ENCODE results near the gene TACR2. TPM values are rescaled to one million over a fixed set of nuclear protein-coding genes. Genes with fewer than 3 reads are reported as not detected.

Gene TACR2
- total and polyA plus RNA-seq, 2 of the 13 experiments (the other 11 are each of a cell fraction or from before 2014, with no cell fraction given): 0.04 TPM; not detected in 1

DNA sequence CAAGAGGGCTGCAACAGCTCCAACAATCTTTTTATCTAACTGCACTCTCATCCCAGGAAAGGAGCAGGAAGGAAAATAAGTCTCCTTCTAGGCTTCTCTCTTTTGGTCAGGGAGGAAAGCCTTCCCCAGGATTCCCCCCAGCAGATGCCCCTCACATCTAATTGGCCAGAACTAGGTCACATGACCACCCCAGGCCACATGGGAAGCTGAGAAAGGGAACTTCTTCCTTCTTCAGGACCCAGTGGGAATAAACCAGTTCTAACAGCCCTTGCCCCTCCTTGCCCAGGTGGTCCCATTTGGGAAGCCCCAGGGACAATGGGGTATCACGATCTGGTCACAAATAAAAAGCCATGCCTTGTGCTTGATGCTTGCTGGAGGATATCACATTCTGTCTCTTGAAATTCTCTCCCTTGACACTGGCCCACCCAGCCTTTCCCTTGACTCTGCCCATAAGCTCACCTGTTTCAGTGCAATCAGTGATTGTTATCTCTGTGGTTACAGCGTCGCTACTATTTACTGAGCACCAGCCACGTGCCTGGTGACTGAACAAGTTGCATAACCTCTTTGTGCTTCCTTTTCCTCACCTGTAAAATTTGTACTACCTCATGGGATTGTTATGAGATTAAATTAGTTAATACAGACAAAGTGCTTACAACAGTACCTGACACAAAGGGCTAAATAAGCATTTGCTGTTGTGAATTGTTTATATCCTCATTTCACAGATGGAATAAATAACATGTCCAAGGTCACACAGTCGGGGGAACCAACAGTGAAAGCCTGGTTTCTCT is 9.0 kb upstream of the TACR2 start (continued):
- no peak for TF ChIP-seq NRL (CRISPR knock-in tag; IDR thresholded peaks at IDR 0.05; ENCODE audit: borderline replicate concordance)
- peak; percentile 40; the same call in 1 of the 2 replicates for TF ChIP-seq PITX1 (CRISPR knock-in tag; IDR thresholded peaks at IDR 0.05)
- TF ChIP-seq IKZF1 (IDR thresholded peaks at IDR 0.05): no peak
- TF ChIP-seq, protein P1, sequence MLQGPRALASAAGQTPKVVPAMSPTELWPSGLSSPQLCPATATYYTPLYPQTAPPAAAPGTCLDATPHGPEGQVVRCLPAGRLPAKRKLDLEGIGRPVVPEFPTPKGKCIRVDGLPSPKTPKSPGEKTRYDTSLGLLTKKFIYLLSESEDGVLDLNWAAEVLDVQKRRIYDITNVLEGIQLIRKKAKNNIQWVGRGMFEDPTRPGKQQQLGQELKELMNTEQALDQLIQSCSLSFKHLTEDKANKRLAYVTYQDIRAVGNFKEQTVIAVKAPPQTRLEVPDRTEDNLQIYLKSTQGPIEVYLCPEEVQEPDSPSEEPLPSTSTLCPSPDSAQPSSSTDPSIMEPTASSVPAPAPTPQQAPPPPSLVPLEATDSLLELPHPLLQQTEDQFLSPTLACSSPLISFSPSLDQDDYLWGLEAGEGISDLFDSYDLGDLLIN (CRISPR knock-in tag; IDR thresholded peaks at IDR 0.05; ENCODE audit: borderline replicate concordance): no peak
- peak; percentile 97 for TF ChIP-seq SOX5 (CRISPR knock-in tag; IDR thresholded peaks at IDR 0.05; ENCODE audit: borderline replicate concordance)
- TF ChIP-seq, protein P2, sequence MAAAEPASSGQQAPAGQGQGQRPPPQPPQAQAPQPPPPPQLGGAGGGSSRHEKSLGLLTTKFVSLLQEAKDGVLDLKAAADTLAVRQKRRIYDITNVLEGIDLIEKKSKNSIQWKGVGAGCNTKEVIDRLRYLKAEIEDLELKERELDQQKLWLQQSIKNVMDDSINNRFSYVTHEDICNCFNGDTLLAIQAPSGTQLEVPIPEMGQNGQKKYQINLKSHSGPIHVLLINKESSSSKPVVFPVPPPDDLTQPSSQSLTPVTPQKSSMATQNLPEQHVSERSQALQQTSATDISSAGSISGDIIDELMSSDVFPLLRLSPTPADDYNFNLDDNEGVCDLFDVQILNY (CRISPR knock-in tag; conservative IDR thresholded peaks at IDR 0.05): no peak
- TF ChIP-seq, protein P3, sequence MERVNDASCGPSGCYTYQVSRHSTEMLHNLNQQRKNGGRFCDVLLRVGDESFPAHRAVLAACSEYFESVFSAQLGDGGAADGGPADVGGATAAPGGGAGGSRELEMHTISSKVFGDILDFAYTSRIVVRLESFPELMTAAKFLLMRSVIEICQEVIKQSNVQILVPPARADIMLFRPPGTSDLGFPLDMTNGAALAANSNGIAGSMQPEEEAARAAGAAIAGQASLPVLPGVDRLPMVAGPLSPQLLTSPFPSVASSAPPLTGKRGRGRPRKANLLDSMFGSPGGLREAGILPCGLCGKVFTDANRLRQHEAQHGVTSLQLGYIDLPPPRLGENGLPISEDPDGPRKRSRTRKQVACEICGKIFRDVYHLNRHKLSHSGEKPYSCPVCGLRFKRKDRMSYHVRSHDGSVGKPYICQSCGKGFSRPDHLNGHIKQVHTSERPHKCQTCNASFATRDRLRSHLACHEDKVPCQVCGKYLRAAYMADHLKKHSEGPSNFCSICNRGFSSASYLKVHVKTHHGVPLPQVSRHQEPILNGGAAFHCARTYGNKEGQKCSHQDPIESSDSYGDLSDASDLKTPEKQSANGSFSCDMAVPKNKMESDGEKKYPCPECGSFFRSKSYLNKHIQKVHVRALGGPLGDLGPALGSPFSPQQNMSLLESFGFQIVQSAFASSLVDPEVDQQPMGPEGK (CRISPR knock-in tag; IDR thresholded peaks at IDR 0.05): peak; percentile 60
- TF ChIP-seq TOE1 (CRISPR knock-in tag; IDR thresholded peaks at IDR 0.05): no peak
- no peak for TF ChIP-seq NKX3-1 (CRISPR knock-in tag; IDR thresholded peaks at IDR 0.05)
- TF ChIP-seq, protein P4, sequence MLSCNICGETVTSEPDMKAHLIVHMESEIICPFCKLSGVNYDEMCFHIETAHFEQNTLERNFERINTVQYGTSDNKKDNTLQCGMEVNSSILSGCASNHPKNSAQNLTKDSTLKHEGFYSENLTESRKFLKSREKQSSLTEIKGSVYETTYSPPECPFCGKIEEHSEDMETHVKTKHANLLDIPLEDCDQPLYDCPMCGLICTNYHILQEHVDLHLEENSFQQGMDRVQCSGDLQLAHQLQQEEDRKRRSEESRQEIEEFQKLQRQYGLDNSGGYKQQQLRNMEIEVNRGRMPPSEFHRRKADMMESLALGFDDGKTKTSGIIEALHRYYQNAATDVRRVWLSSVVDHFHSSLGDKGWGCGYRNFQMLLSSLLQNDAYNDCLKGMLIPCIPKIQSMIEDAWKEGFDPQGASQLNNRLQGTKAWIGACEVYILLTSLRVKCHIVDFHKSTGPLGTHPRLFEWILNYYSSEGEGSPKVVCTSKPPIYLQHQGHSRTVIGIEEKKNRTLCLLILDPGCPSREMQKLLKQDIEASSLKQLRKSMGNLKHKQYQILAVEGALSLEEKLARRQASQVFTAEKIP (CRISPR knock-in tag; IDR thresholded peaks at IDR 0.05; ENCODE audit: borderline replicate concordance): no peak
- TF ChIP-seq SRY (CRISPR knock-in tag; IDR thresholded peaks at IDR 0.05): no peak
- no peak for TF ChIP-seq FOXA1 (IDR thresholded peaks at IDR 0.05)
- TF ChIP-seq FOXA1 (CRISPR knock-in tag; IDR thresholded peaks at IDR 0.05): peak; percentile 96
- TF ChIP-seq ZNF225 (CRISPR knock-in tag; IDR thresholded peaks at IDR 0.05): no peak
- no peak for TF ChIP-seq MAFF (IDR thresholded peaks at IDR 0.05; ENCODE audit: low read depth, low read length)
- TF ChIP-seq CBX5 (CRISPR knock-in tag; IDR thresholded peaks at IDR 0.05; ENCODE audit: borderline replicate concordance): peak; percentile 86; the same call in 1 of the 2 replicates
- TF ChIP-seq, protein P5, sequence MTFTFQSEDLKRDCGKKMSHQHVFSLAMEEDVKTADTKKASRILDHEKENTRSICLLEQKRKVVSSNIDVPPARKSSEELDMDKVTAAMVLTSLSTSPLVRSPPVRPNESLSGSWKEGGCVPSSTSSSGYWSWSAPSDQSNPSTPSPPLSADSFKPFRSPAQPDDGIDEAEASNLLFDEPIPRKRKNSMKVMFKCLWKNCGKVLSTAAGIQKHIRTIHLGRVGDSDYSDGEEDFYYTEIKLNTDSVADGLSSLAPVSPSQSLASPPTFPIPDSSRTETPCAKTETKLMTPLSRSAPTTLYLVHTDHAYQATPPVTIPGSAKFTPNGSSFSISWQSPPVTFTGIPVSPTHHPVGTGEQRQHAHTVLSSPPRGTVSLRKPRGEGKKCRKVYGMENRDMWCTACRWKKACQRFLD (CRISPR knock-in tag; IDR thresholded peaks at IDR 0.05; ENCODE audit: borderline replicate concordance): no peak
- TF ChIP-seq THYN1 (CRISPR knock-in tag; IDR thresholded peaks at IDR 0.05; ENCODE audit: borderline replicate concordance, low read depth): no peak
- no peak for TF ChIP-seq ZNF737 (CRISPR knock-in tag; IDR thresholded peaks at IDR 0.05; ENCODE audit: borderline replicate concordance)
- TF ChIP-seq, protein P6, sequence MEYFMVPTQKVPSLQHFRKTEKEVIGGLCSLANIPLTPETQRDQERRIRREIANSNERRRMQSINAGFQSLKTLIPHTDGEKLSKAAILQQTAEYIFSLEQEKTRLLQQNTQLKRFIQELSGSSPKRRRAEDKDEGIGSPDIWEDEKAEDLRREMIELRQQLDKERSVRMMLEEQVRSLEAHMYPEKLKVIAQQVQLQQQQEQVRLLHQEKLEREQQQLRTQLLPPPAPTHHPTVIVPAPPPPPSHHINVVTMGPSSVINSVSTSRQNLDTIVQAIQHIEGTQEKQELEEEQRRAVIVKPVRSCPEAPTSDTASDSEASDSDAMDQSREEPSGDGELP (IDR thresholded peaks at IDR 0.05; ENCODE audit: borderline replicate concordance, low read depth): peak; percentile 87; the same call in 1 of the 2 replicates
- no peak for TF ChIP-seq POLR2AphosphoS2 (IDR thresholded peaks at IDR 0.05; ENCODE audit: low read depth, low read length)
- no peak for TF ChIP-seq HNRNPK (IDR thresholded peaks at IDR 0.05; ENCODE audit: low read depth, low read length, poor library complexity, severe bottlenecking)

Data from HepG2 (cell line).